Pancreas (tissue), 10 donors: ENCODE data around the gene RAE1. TPM values are rescaled to one million over a fixed set of nuclear protein-coding genes. Genes with fewer than 3 reads are reported as not detected.

ENCODE experiments used
- ATAC-seq, 4 donors: fragments of 200-7000 bp; cut with Tn5 transposase; one replicate each; pipeline versions ENCODE4 v1.8.0 to v1.9.1; 2020; ENCODE audit warnings: mild to moderate bottlenecking in 4 of 4, moderate library complexity in 4 of 4
- DNase-seq, 6 donors: peaks; one replicate each; pipeline ENCODE4 v3.0.0-alpha.2; 2020
- FAIRE-seq: peaks from 2 replicates; lab custom pipeline; 2012; peaks lifted over from hg19 to GRCh38; lab: Jason Lieb, UNC
- H3K27ac ChIP-seq, 4 donors: fragments of 200-600 bp; sonication (generic); 1 replicate in 3 of 4; 2 replicates in 1 of 4; pipeline versions ENCODE4 v1.5.0 to v1.8.0; 2020
- H3K27me3 ChIP-seq, 4 donors: fragments of 200-600 bp; one replicate each; pipeline ENCODE4 v1.8.0; 2021
- H3K36me3 ChIP-seq, 3 donors: fragments of 200-600 bp; sonication (generic) in 1 of 3; one replicate each; pipeline versions ENCODE4 v1.5.0 to v1.8.0; 2020 to 2021
- H3K4me1 ChIP-seq, 3 donors: fragments of 200-600 bp; one replicate each; pipeline ENCODE4 v1.8.0; 2021
- H3K4me3 ChIP-seq, 4 donors: fragments of 200-600 bp; sonication (generic) in 2 of 4; one replicate each; pipeline versions ENCODE4 v1.5.0 to v1.8.0; 2020 to 2021
- H3K9me3 ChIP-seq, 4 donors: fragments of 200-600 bp; one replicate each; pipeline ENCODE4 v1.8.0; 2021
- CTCF ChIP-seq, 4 donors: fragments of 200-600 bp; sonication (generic) in 3 of 4; IDR thresholded peaks; one replicate each; pipeline versions ENCODE4 v1.5.0 to v1.8.0; 2021; ENCODE audit warnings: antibody characterized with exemption in 4 of 4
- WGBS, 2 donors: extraction: QIAGEN DNeasy Blood & Tissue Kit; methylation state at CpG; one replicate each; pipeline ENCODE4 v1.1.7; 2013; 5-methylcytosine and 5-hydroxymethylcytosine counted together
- intact Hi-C, 3 donors: fragments of 100-400 bp; cut with DNase I; formaldehyde crosslinking; loops; one replicate each; pipeline versions ENCODE4 v1.11.1 to v1.14.2; 2022
- polyA plus RNA-seq, 2 donors: library from polyadenylated mRNA; stranded (reverse); fragments of 200-250 nt; gene quantifications; one replicate each; pipeline ENCODE4 v1.2.3, GENCODE V29; 2013
- total RNA-seq, 6 donors: library from RNA; stranded (reverse); fragmentation: NEBNext Ultra II Directional in 4 of 6; extraction: Animal tissue kit (Norgen Biotek cat#: 25700) in 4 of 6; gene quantifications; one replicate each; pipeline versions ENCODE4 v1.2.1 to v1.2.4, GENCODE V29; 2021 to 2023
- donor health status: healthy with polysubstance abuse.
- donor health status: DM: no; HTN: no; CAD: no; lungs with moderate emphysema.
- donor health status: DM: no; HTN: no; CAD: no.
- donor health status: control.
- donor health status: control.
- donor health status: Bipolar disorder and iron deficiency.
- donor health status: DM: yes; HTN: yes; CAD: no.
- donor health status: DM: no; HTN: no; CAD: no.
- donor health status: DM: no; HTN: no; CAD: no.
- donor health status: DM: yes; HTN: yes; CAD: no.

Gene RAE1
- total and polyA plus RNA-seq, 8 donors = 4.3 to 13.5 (median 6.6) TPM

- no peaks in the 10 kb centered on the region for H3K4me1 ChIP-seq
- no peak for TF ChIP-seq CTCF (IDR thresholded peaks at IDR 0.05)
- H3K4me3 ChIP-seq = no peak overlapping the region
- H3K27ac ChIP-seq = no peak overlapping the region
- no peak for ATAC-seq
- intact Hi-C loops = no loop called here
- H3K27me3 ChIP-seq = no peaks in the 10 kb centered on the region
- H3K9me3 ChIP-seq = no peaks in the 10 kb centered on the region
- H3K36me3 ChIP-seq = peaks cover 8 to 41% (median 21%) of the 10 kb centered on the region in 3 donors
- no peak for DNase-seq
- FAIRE-seq = no peak
Observed at GRCh38 chr20:57364451-57364850, 13.4 kb downstream of the RAE1 start.

GRCh38 chr20:57369596-57369995 is 18.5 kb downstream of the RAE1 start:
- no peaks in the 10 kb centered on the region for H3K27me3 ChIP-seq
- H3K9me3 ChIP-seq = no peaks in the 10 kb centered on the region
- FAIRE-seq (no peak), DNase-seq (no peak), ATAC-seq (no peak)
- 82 to 88% methylated on average over 3 of the region's 3 CpGs for WGBS, 2 donors
- H3K4me1 ChIP-seq = no peaks in the 10 kb centered on the region
- TF ChIP-seq CTCF (IDR thresholded peaks at IDR 0.05) = no peak
- no peak overlapping the region for H3K27ac ChIP-seq
- no peak overlapping the region for H3K4me3 ChIP-seq
- H3K36me3 ChIP-seq = peaks cover 13 to 73% (median 38%) of the 10 kb centered on the region in 3 donors
- intact Hi-C loops = no loop called here

GRCh38 chr20:57370316-57370715 is 19.3 kb downstream of the RAE1 start:
- H3K4me3 ChIP-seq = no peak overlapping the region
- intact Hi-C loops = loop anchor here in 2 of 3 donors (10.0 kb wide), 2 partner anchors 134 to 214 kb away; no protein-coding TSS in a partner anchor
- no peak for TF ChIP-seq CTCF (IDR thresholded peaks at IDR 0.05)
- H3K9me3 ChIP-seq = no peaks in the 10 kb centered on the region
- WGBS, 2 donors = 94 to 96% methylated on average over 9 of the region's 9 CpGs
- DNase-seq (no peak), ATAC-seq (no peak), FAIRE-seq (no peak)
- H3K27ac ChIP-seq = no peak overlapping the region
- H3K27me3 ChIP-seq = no peaks in the 10 kb centered on the region
- H3K4me1 ChIP-seq = no peaks in the 10 kb centered on the region
- peaks cover 13 to 79% (median 42%) of the 10 kb centered on the region in 3 donors for H3K36me3 ChIP-seq

- H3K4me3 ChIP-seq = no peak overlapping the region
- H3K36me3 ChIP-seq = peaks cover 13 to 78% (median 32%) of the 10 kb centered on the region in 3 donors
- DNase-seq (no peak), FAIRE-seq (no peak), ATAC-seq (no peak)
- no peaks in the 10 kb centered on the region for H3K4me1 ChIP-seq
- WGBS, 2 donors = 92 to 94% methylated on average over 4 of the region's 4 CpGs
- H3K9me3 ChIP-seq = no peaks in the 10 kb centered on the region
- no peaks in the 10 kb centered on the region for H3K27me3 ChIP-seq
- no peak for TF ChIP-seq CTCF (IDR thresholded peaks at IDR 0.05)
- H3K27ac ChIP-seq = no peak overlapping the region
- intact Hi-C loops = loop anchor here in 2 of 3 donors (10.0 kb wide), 2 partner anchors 133 to 213 kb away; no protein-coding TSS in a partner anchor
Observed at GRCh38 chr20:57371363-57371762, 20.3 kb downstream of the RAE1 start.

- peaks cover 13 to 78% (median 30%) of the 10 kb centered on the region in 3 donors for H3K36me3 ChIP-seq
- TF ChIP-seq CTCF (IDR thresholded peaks at IDR 0.05) = no peak
- DNase-seq (no peak), FAIRE-seq (no peak), ATAC-seq (no peak)
- WGBS, 2 donors = 82 to 85% methylated on average over 9 of the region's 9 CpGs
- H3K27ac ChIP-seq = no peak overlapping the region
- H3K4me3 ChIP-seq = no peak overlapping the region
- no peaks in the 10 kb centered on the region for H3K27me3 ChIP-seq
- H3K9me3 ChIP-seq = no peaks in the 10 kb centered on the region
- intact Hi-C loops = loop anchor here in 2 of 3 donors (10.0 kb wide), 2 partner anchors 133 to 213 kb away; no protein-coding TSS in a partner anchor
- no peaks in the 10 kb centered on the region for H3K4me1 ChIP-seq
Observed at GRCh38 chr20:57372157-57372556, 21.1 kb downstream of the RAE1 start.
